Small intestine (tissue), 7 donors: Measurements from ENCODE around the gene PDCD11. TPM values are rescaled to one million over a fixed set of nuclear protein-coding genes. Genes with fewer than 3 reads are reported as not detected.

Experiments
- DNase-seq, 2 donors: peaks; one replicate each; pipeline versions ENCODE4 v3.0.0 to v3.0.0-alpha.2; 2013
- FAIRE-seq: peaks from 2 replicates; lab custom pipeline; 2012; peaks lifted over from hg19 to GRCh38; lab: Jason Lieb, UNC
- H3K27ac ChIP-seq, 3 donors: one replicate each; pipeline ENCODE4 v1.5.1; 2013; ENCODE audit warnings: low read length in 2 of 3, mild to moderate bottlenecking in 2 of 3, control low read depth in 1 of 3, inconsistent platforms in 1 of 3, low read depth in 1 of 3, moderate library complexity in 1 of 3
- H3K27me3 ChIP-seq, 3 donors: one replicate each; pipeline ENCODE4 v1.6.1; 2013; ENCODE audit warnings: low read length in 3 of 3, inconsistent platforms in 1 of 3; ENCODE audit not compliant: control insufficient read depth in 3 of 3, insufficient read depth in 3 of 3
- H3K36me3 ChIP-seq, 3 donors: one replicate each; pipeline ENCODE4 v1.6.1; 2013; ENCODE audit warnings: low read length in 3 of 3, inconsistent platforms in 1 of 3, low read depth in 1 of 3, mild to moderate bottlenecking in 1 of 3, moderate library complexity in 1 of 3; ENCODE audit not compliant: control insufficient read depth in 3 of 3, insufficient read depth in 2 of 3
- H3K4me1 ChIP-seq, 3 donors: one replicate each; pipeline ENCODE4 v1.6.1; 2013; ENCODE audit warnings: low read length in 2 of 3, inconsistent platforms in 1 of 3, low read depth in 1 of 3, mild to moderate bottlenecking in 1 of 3, moderate library complexity in 1 of 3; ENCODE audit not compliant: control insufficient read depth in 3 of 3, insufficient read depth in 2 of 3
- H3K4me3 ChIP-seq, 3 donors: one replicate each; pipeline ENCODE4 v1.5.1; 2013; ENCODE audit warnings: low read length in 3 of 3, control low read depth in 1 of 3, inconsistent platforms in 1 of 3, low read depth in 1 of 3, mild to moderate bottlenecking in 1 of 3, moderate library complexity in 1 of 3
- H3K9me3 ChIP-seq, 2 donors: one replicate each; pipeline ENCODE4 v1.6.1; 2013; ENCODE audit warnings: low read depth in 1 of 2, low read length in 1 of 2; ENCODE audit not compliant: control insufficient read depth in 2 of 2, insufficient read depth in 1 of 2
- WGBS, 3 donors: extraction: QIAGEN DNeasy Blood & Tissue Kit; methylation state at CpG; one replicate each; pipeline ENCODE4 v1.1.7; 2013; 5-methylcytosine and 5-hydroxymethylcytosine counted together
- polyA plus RNA-seq, 4 donors: library from polyadenylated mRNA; stranded (reverse) in 3 of 4; unstranded in 1 of 4; fragments of 200-250 nt in 3 of 4; fragments of 120-200 nt in 1 of 4; gene quantifications; one replicate each; pipeline versions ENCODE4 v1.2.1 to v1.2.3, GENCODE V29; 2013
- donor health status: healthy with polysubstance abuse.
- donor health status: control.
- donor health status: control.
- donor health status: Bipolar disorder and iron deficiency.
- donor health status: healthy.

The PDCD11 gene
- polyA plus RNA-seq, 4 donors: 5.9 to 21.0 (median 13.3) TPM

DNA sequence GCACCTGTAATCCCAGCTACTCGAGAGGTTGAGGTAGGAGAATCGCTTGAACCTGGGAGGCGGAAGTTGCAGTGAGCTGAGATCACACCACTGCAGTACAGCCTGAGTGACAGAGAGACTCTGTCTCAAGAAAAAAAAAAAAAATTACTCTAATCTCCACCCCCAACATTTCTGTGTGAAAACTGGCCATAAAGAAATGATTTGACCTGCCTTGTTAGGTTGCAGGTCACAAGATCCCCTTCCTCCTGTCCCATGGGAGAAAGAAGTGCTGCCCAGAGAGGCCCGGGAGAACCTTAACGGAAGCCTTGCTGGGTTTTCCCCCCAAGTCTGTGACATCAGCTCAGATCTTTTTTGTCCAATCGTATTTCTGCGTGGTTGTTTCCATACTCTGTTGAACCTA is 71.0 kb downstream of the PDCD11 start:
- FAIRE-seq (no peak), DNase-seq (no peak)
- Histone ChIP-seq H3K9me3 (no peaks in the 10 kb centered on the region), H3K27me3 (no peaks in the 10 kb centered on the region), H3K4me3 (no peak overlapping the region), H3K27ac (no peak overlapping the region), H3K36me3 (no peaks in the 10 kb centered on the region), H3K4me1 (no peaks in the 10 kb centered on the region)
- 78 to 93% (median 87%) methylated on average over 7 of the region's 7 CpGs for WGBS, 3 donors

DNA sequence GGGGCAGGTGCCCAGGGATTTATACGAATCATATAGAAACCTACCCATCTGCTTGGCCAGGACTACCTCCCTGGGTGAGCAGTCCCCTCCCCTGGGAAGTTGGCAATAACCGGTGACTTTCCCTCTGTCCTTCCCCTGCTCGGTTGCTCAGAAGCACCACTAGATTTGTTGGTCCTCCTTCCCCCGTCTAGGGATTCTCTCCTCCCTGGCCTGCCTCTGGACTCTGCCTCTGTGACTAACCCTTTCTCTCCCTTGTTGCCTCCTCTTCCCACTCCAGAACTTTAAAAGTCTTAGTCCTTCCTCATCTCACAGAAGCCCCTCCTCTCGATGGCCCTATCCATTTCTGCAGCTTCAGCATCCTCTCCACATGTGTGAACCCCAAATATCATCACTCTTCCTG is 72.8 kb downstream of the PDCD11 start:
- Histone ChIP-seq H3K4me1 (no peaks in the 10 kb centered on the region), H3K27ac (no peak overlapping the region), H3K27me3 (no peaks in the 10 kb centered on the region), H3K9me3 (no peaks in the 10 kb centered on the region), H3K4me3 (no peak overlapping the region), H3K36me3 (no peaks in the 10 kb centered on the region)
- 47 to 62% (median 62%) methylated on average over 5 of the region's 5 CpGs for WGBS, 3 donors
- FAIRE-seq: no peak
- no peak for DNase-seq

DNA sequence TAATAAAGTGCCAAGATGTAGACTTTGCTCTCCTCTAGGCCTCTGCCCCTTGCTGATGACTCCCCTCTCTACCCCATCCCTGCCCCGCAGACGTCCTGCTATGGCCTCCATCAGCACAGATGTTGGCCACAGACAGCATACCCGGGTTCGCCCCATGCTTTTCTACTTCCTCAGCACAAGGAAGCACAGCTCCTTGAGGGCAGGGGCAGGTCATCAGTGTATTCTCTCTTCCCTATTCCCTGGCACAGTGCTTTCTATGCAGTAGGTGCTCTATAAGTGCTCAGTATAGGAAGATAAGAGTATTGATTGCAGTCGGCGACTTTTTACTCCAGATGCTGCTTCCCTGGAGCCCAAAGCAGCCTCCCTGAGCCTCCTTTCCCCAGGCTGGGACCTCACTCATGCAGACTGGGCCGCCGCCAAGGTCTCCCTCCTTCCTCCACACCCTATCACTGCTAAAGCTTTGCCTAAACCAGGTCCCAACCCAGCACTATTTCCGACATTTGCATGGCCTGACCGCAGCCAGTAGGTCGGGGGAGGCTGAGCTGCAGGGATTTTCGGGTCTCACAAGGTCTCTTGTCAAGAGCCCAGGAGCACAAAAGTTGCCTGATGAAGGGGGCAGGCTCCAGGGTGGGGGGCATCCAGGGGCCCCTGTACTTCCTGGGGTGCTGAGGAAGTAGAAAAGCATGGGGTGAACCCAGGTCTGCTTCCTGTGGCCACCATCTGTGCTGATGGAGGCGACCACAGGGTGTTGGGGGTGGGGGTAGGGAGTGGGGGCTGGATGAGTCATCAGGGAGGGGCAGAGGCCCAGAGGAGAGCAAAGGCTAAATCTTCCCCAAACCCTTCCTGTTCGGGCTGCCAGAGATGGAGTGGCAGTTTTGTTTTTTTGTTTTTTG is 74.6 kb downstream of the PDCD11 start:
- Histone ChIP-seq H3K4me3 (no peak overlapping the region), H3K36me3 (no peaks in the 10 kb centered on the region), H3K9me3 (no peaks in the 10 kb centered on the region), H3K27me3 (no peaks in the 10 kb centered on the region), H3K27ac (peak overlapping the region in 1 of 3 donors; percentile 53), H3K4me1 (no peaks in the 10 kb centered on the region)
- DNase-seq (peak in 1 of 2 donors; percentile 60), FAIRE-seq (no peak)
- 49 to 57% (median 49%) methylated on average over 14 of the region's 14 CpGs for whole genome bisulfite sequencing, 3 donors

DNA sequence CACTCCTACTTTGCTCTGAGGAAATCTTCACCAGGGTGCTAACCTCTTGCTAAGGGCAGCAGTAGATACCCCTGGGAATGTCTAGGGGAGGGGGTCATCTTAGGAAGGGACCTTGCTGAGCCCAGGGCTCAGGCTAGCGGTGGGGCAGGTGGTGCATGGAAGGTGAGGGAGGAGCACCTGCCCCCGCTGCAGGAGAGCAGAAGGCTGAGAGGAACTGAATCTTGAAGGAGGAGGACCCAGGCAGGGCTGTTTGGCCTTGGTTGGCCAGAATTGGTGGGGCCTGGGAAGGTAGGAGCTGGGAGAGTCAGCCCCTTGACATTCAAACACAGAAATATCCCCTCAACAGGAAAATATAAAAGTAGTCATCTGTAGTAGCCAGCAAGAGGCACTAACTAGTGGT is 75.6 kb downstream of the PDCD11 start:
- FAIRE-seq (no peak), DNase-seq (no peak)
- no peak overlapping the region for H3K4me3 ChIP-seq

DNA sequence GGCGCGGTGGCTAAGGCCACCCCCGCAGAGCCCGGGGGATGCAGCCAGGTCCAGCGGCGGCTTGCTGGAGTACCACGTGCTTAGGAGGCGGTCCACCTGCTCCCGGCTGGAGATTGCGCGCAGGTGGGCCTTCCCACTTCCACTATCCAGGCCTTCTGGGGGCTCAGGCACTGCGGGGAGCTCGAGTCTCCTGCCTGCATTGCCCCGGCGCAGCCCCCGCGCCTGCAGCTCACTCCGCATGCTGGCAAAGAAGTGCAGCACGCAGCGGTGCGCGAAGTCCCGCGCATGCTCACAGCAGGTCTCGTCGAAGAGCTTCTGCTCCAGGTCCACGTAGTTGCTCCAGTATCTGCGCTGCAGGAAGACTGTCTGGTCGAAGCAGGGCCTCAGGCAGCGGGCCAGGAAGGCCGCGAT is 76.8 kb downstream of the PDCD11 start:
- no peaks in the 10 kb centered on the region for H3K36me3 ChIP-seq
- no peaks in the 10 kb centered on the region for H3K4me1 ChIP-seq
- 76 to 88% (median 80%) methylated on average over 32 of the region's 32 CpGs for WGBS, 3 donors
- H3K27ac ChIP-seq: no peak overlapping the region
- no peaks in the 10 kb centered on the region for H3K27me3 ChIP-seq
- FAIRE-seq (no peak), DNase-seq (peak in 1 of 2 donors; percentile 16)
- H3K4me3 ChIP-seq: no peak overlapping the region
- no peaks in the 10 kb centered on the region for H3K9me3 ChIP-seq

More for the DNA sequence above, 75.6 kb downstream of the PDCD11 start:
- H3K27ac ChIP-seq: peak overlapping the region in 2 of 3 donors; percentile 0 to 23
- no peaks in the 10 kb centered on the region for H3K36me3 ChIP-seq
- 73 to 89% (median 80%) methylated on average over 2 of the region's 2 CpGs for WGBS, 3 donors
- H3K4me1 ChIP-seq: no peaks in the 10 kb centered on the region
- H3K9me3 ChIP-seq: no peaks in the 10 kb centered on the region
- no peaks in the 10 kb centered on the region for H3K27me3 ChIP-seq

DNA sequence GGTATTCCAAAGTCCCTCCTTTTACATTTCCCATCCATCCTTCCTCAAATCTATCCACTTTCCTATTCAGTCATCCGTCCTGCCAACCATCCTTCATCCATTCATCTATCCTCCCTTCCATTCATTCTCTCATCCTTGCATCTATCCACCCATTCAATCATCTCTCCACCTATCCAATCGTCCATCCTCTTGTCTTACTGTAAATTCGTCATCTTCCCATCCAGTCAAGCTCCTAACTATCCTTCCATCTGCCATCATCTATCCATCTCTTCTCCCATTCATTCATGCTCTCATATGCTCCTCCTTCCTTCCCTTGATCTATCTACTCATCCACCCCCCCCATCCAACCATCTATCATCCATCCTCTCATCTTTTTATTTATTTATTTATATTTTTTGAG is 77.7 kb downstream of the PDCD11 start:
- no peak for FAIRE-seq
- no peak overlapping the region for H3K27ac ChIP-seq
- no peaks in the 10 kb centered on the region for H3K27me3 ChIP-seq
- H3K36me3 ChIP-seq: no peaks in the 10 kb centered on the region
- DNase-seq: no peak
- 86 to 92% (median 91%) methylated on average over 3 of the region's 3 CpGs for WGBS, 3 donors
- no peaks in the 10 kb centered on the region for H3K9me3 ChIP-seq
- H3K4me3 ChIP-seq: no peak overlapping the region
- H3K4me1 ChIP-seq: no peaks in the 10 kb centered on the region

DNA sequence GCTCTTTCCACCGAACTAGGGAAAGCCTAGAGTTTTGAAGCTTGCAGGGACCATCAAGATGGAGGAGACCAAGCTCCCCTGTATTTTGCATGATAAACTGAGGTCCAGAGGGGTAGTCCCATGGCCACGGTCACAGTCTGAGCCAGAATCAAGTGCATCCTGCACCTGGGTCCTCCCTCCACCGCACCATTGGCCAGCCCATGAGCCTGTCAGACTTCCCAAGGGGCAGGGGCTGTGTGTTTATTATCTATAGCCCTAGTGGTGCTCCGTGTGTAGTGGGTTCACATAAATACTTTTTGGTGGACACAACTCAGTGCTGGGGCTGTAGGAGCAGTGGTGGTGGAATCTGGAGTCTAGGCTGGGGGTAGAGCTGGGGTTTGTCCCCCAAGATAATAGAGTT is 79.0 kb downstream of the PDCD11 start:
- Histone ChIP-seq H3K4me1 (no peaks in the 10 kb centered on the region), H3K36me3 (no peaks in the 10 kb centered on the region), H3K9me3 (no peaks in the 10 kb centered on the region), H3K27ac (no peak overlapping the region), H3K27me3 (no peaks in the 10 kb centered on the region), H3K4me3 (no peak overlapping the region)
- 79 to 84% (median 80%) methylated on average over 4 of the region's 4 CpGs for WGBS, 3 donors
- no peak for DNase-seq
- FAIRE-seq: no peak

DNA sequence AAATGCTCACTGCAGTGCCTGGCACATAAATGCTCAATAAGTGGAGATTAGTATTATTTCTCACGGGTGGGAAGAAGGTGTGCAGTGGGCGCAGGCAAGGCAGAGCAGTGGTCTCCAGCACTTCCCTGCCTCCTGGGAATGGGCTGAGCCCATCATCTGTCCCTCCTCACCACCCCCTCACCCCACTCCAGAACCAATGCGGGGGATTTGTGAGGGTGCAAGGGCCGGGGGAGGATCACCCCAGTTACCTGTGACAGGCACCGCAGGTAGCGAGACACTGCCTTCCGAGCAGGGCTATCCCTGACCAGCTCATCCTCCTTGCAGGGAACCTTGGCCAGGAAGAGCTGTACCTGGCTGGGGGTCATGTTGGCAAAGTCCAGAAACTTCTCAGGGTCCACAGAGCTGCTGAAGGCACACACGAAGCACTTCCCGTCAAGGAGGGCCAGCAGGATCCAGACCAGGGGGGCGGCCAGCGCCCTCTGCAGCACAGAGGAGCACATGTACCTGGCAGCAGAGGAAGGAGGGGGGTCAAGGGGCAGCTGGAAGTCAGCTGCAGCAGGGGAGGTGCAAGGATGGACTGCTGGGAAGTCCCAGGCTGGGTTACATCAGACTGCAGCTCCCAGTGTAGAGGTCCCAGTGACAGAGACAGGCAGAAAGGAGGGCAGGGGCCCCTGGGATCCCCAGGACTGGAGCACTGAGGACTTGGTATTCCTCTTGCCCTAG is 79.8 kb downstream of the PDCD11 start:
- Histone ChIP-seq H3K4me3 (no peak overlapping the region), H3K27ac (no peak overlapping the region), H3K9me3 (no peaks in the 10 kb centered on the region), H3K27me3 (no peaks in the 10 kb centered on the region), H3K4me1 (no peaks in the 10 kb centered on the region), H3K36me3 (no peaks in the 10 kb centered on the region)
- DNase-seq (peak in 1 of 2 donors; percentile 15), FAIRE-seq (no peak)
- 71 to 85% (median 74%) methylated on average over 11 of the region's 11 CpGs for WGBS, 3 donors
